Testis (tissue), 3 donors: ENCODE results near the gene NAPEPLD. TPM values are rescaled to one million over a fixed set of nuclear protein-coding genes. Genes with fewer than 3 reads are reported as not detected.
"Not testable (repeated sequence)": the region's sequence is repeated elsewhere in the genome, so short reads cannot be mapped to it uniquely, and the experiment has no call there.

Experiments used
- DNase-seq: peaks from one replicate; pipeline ENCODE4 v3.0.0-alpha.2; 2019
- H3K27ac ChIP-seq, 2 donors: fragments of 200-600 bp; sonication (generic); one replicate each; pipeline ENCODE4 v1.5.1; 2019
- H3K27me3 ChIP-seq: fragments of 200-600 bp; sonication (generic); one replicate; pipeline ENCODE4 v1.5.1; 2019
- H3K36me3 ChIP-seq: fragments of 200-600 bp; sonication (generic); one replicate; pipeline ENCODE4 v1.5.1; 2017; ENCODE audit warnings: low read depth; ENCODE audit errors: missing control alignments
- H3K4me1 ChIP-seq: fragments of 200-600 bp; sonication (generic); one replicate; pipeline ENCODE4 v1.5.1; 2019
- H3K4me3 ChIP-seq, 2 donors: fragments of 200-600 bp; sonication (generic); one replicate each; pipeline ENCODE4 v1.5.1; 2017 to 2019
- H3K9me3 ChIP-seq: fragments of 200-600 bp; sonication (generic); one replicate; pipeline ENCODE4 v1.5.1; 2017
- POLR2A ChIP-seq: fragments of 450-650 bp; IDR thresholded peaks from one replicate; pipeline ENCODE4 v1.6.1; 2017; ENCODE audit warnings: antibody characterized with exemption, mild to moderate bottlenecking, moderate library complexity
- WGBS, 2 donors: methylation state at CpG; one replicate each; pipeline ENCODE4 v1.1.5; 2018; 5-methylcytosine and 5-hydroxymethylcytosine counted together
- intact Hi-C: fragments of 100-400 bp; cut with DNase I; formaldehyde crosslinking; loops from one replicate; pipeline ENCODE4 v1.15.1; 2023; ENCODE audit warnings: low total_unique reads
- polyA plus RNA-seq: library from polyadenylated mRNA; stranded (reverse); fragments of 350-450 nt; fragmentation: Illumina TruSeq; extraction: RNeasy Lipid Tissue Mini Kit (QIAGEN cat#74804); gene quantifications from one replicate; pipeline ENCODE4 v1.2.3, GENCODE V29; 2014; ENCODE audit warnings: low read depth, low replicate concordance; ENCODE audit not compliant: insufficient read depth
- total RNA-seq, 2 donors: library from RNA; depleted of rRNA; stranded (reverse); fragments of >200 nt; gene quantifications; one replicate each; pipeline ENCODE4 v1.2.3, GENCODE V29; 2016
- TF ChIP-seq, protein P1 (sequence below), 3 experiments: fragments of 450-650 bp in 2 of 3; fragments of 200-600 bp in 1 of 3; sonication (generic) in 1 of 3; IDR thresholded peaks; one replicate each; pipeline ENCODE4 v1.5.1; 2016 to 2019; ENCODE audit warnings: antibody characterized with exemption in 3 of 3, mild to moderate bottlenecking in 2 of 3, moderate library complexity in 1 of 3

The NAPEPLD gene
- total and polyA plus RNA-seq, 3 donors from 2014 or later = 32.3 to 53.1 (median 44.7) TPM

DNA sequence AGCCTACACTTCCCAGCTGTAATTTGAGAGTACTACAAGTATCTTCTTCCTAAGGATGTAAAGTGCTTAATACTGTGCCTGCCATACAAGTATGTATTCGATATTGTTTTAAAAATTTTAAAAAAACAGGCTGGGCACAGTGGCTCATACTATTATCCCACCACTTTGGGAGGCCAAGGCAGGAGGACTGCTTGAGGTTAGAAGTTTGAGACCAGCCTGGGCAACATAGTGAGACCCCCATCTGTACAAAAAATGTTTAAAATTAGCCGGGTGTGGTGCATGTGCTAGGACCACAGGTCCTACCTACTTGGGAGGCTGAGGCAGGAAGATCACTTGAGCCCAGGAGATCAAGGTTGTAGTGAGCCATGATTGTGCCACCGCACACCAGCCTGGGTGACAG is 65.7 kb downstream of the NAPEPLD start:
- Histone ChIP-seq H3K27me3 (no peaks in the 10 kb centered on the region), H3K27ac (no peak overlapping the region), H3K36me3 (no peaks in the 10 kb centered on the region), H3K9me3 (no peaks in the 10 kb centered on the region), H3K4me3 (no peak overlapping the region), H3K4me1 (peaks cover 5% of the 10 kb centered on the region)
- no peak for DNase-seq
- intact Hi-C loops = no loop called here
- no peak for TF ChIP-seq POLR2A
- TF ChIP-seq, protein P1, sequence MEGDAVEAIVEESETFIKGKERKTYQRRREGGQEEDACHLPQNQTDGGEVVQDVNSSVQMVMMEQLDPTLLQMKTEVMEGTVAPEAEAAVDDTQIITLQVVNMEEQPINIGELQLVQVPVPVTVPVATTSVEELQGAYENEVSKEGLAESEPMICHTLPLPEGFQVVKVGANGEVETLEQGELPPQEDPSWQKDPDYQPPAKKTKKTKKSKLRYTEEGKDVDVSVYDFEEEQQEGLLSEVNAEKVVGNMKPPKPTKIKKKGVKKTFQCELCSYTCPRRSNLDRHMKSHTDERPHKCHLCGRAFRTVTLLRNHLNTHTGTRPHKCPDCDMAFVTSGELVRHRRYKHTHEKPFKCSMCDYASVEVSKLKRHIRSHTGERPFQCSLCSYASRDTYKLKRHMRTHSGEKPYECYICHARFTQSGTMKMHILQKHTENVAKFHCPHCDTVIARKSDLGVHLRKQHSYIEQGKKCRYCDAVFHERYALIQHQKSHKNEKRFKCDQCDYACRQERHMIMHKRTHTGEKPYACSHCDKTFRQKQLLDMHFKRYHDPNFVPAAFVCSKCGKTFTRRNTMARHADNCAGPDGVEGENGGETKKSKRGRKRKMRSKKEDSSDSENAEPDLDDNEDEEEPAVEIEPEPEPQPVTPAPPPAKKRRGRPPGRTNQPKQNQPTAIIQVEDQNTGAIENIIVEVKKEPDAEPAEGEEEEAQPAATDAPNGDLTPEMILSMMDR (IDR thresholded peaks at IDR 0.05) = no peak
- 86 to 96% methylated on average over 3 of the region's 3 CpGs for WGBS, 2 donors

- no peak for DNase-seq
- H3K27ac ChIP-seq = no peak overlapping the region
- H3K4me3 ChIP-seq = no peak overlapping the region
- intact Hi-C loops = no loop called here
- H3K9me3 ChIP-seq = no peaks in the 10 kb centered on the region
- no peaks in the 10 kb centered on the region for H3K36me3 ChIP-seq
- TF ChIP-seq, protein P1 (IDR thresholded peaks at IDR 0.05) = no peak
- no peak for TF ChIP-seq POLR2A
- H3K27me3 ChIP-seq = no peaks in the 10 kb centered on the region
- H3K4me1 ChIP-seq = peaks cover 5% of the 10 kb centered on the region
- 100% methylated on average over 1 of the region's 1 CpG for WGBS, 2 donors
Observed at GRCh38 chr7:103082497-103082896, 66.4 kb downstream of the NAPEPLD start.

DNA sequence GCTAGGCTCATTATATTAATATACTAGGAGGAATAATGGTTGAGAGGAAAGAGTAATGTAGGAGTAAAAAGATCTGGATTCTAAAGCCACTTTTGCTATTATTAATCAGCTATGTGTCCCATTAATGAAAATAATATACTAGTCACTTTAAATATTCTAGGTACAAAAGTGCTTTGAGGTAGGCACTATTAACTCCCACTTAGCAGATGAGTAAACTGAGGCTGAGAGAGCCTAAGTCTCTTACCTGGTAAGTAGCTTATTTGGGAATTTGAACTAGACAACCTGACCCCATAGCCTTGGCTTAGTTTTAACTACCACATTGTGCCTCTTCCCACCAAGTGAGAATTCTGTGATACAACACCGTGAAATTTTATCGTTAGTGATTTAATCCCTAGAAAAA is 68.0 kb downstream of the NAPEPLD start:
- WGBS, 2 donors = 94 to 95% methylated on average over 2 of the region's 2 CpGs
- DNase-seq = no peak
- Histone ChIP-seq H3K4me1 (peaks cover 15% of the 10 kb centered on the region), H3K27ac (no peak overlapping the region), H3K4me3 (no peak overlapping the region), H3K27me3 (no peaks in the 10 kb centered on the region), H3K36me3 (no peaks in the 10 kb centered on the region), H3K9me3 (no peaks in the 10 kb centered on the region)
- intact Hi-C loops = no loop called here
- TF ChIP-seq, protein P1 (IDR thresholded peaks at IDR 0.05) = no peak
- TF ChIP-seq POLR2A = no peak

DNA sequence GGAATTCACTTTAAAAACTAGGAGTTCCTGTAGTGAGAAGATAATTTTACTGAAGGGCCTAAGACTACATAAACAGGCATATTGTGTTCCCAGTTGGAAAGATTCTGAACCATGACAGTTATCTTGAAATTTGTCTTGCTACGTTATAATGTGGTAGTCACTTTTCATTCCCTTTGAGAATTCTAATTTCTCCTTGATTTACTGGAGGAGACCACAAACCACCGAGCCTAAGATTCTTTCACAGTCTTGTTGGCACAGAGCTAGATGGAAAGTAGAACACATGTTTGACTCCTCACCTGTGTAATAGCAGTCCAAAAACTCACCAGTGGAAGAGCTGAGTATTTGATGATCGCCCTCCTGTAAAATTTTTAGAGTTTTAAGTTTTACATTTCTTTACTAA is 69.1 kb downstream of the NAPEPLD start:
- Histone ChIP-seq H3K4me3 (no peak overlapping the region), H3K27me3 (no peaks in the 10 kb centered on the region), H3K4me1 (peaks cover 16% of the 10 kb centered on the region), H3K27ac (no peak overlapping the region), H3K9me3 (no peaks in the 10 kb centered on the region), H3K36me3 (no peaks in the 10 kb centered on the region)
- no peak for DNase-seq
- intact Hi-C loops = no loop called here
- TF ChIP-seq POLR2A = no peak
- TF ChIP-seq, protein P1 (IDR thresholded peaks at IDR 0.05) = no peak
- 63 to 71% methylated on average over 3 of the region's 3 CpGs for WGBS, 2 donors

GRCh38 chr7:103078226-103078625 is 70.7 kb downstream of the NAPEPLD start:
- H3K9me3 ChIP-seq, H3K27me3 ChIP-seq, intact Hi-C loops, DNase-seq, H3K4me3 ChIP-seq, H3K36me3 ChIP-seq, H3K27ac ChIP-seq: not testable (repeated sequence)
- WGBS, 2 donors = 72 to 81% methylated on average over 6 of the region's 6 CpGs
- peaks cover 20% of the 10 kb centered on the region for H3K4me1 ChIP-seq
